Stomach (tissue), 9 donors: ENCODE measurements around the gene SVOPL. TPM values are rescaled to one million over a fixed set of nuclear protein-coding genes. Genes with fewer than 3 reads are reported as not detected.

Experiments used
- DNase-seq, 2 donors: peaks; one replicate each; pipeline versions ENCODE4 v3.0.0 to v3.0.0-alpha.2; 2013 to 2019
- H3K27ac ChIP-seq, 5 donors: fragments of 200-600 bp in 4 of 5; sonication (generic) in 4 of 5; one replicate each; pipeline ENCODE4 v1.5.1; 2013 to 2019; ENCODE audit warnings: mild to moderate bottlenecking in 1 of 5, moderate library complexity in 1 of 5
- H3K27me3 ChIP-seq, 3 donors: fragments of 200-600 bp; sonication (generic); one replicate each; pipeline ENCODE4 v1.5.1; 2017 to 2019; ENCODE audit warnings: mixed run types in 1 of 3
- H3K36me3 ChIP-seq, 4 donors: fragments of 200-600 bp; sonication (generic); 1 replicate in 3 of 4; 2 replicates in 1 of 4; pipeline ENCODE4 v1.5.1; 2016 to 2019
- H3K4me1 ChIP-seq, 4 donors: fragments of 200-600 bp; sonication (generic); one replicate each; pipeline ENCODE4 v1.5.1; 2016 to 2019
- H3K4me3 ChIP-seq, 4 donors: fragments of 200-600 bp; sonication (generic) in 3 of 4; one replicate each; pipeline ENCODE4 v1.5.1; 2016 to 2019; ENCODE audit warnings: mild to moderate bottlenecking in 1 of 4
- H3K9me3 ChIP-seq, 4 donors: fragments of 200-600 bp; sonication (generic); one replicate each; pipeline ENCODE4 v1.5.1; 2016 to 2019
- CTCF ChIP-seq, 7 experiments: fragments of 450-650 bp in 4 of 7; fragments of 200-600 bp in 3 of 7; sonication (generic) in 3 of 7; IDR thresholded peaks; one replicate each; pipeline ENCODE4 v1.5.1; 2016 to 2019; ENCODE audit warnings: antibody characterized with exemption in 7 of 7, control low read depth in 2 of 7, mild to moderate bottlenecking in 1 of 7
- EP300 ChIP-seq: sonication (generic); formaldehyde crosslinking; IDR thresholded peaks from one replicate; pipeline ENCODE4 v1.6.1; 2017; ENCODE audit warnings: antibody characterized with exemption
- POLR2A ChIP-seq, 4 donors: fragments of 450-650 bp; IDR thresholded peaks; one replicate each; pipeline ENCODE4 v1.6.1; 2016; ENCODE audit warnings: antibody characterized with exemption in 4 of 4, control low read depth in 2 of 4, mild to moderate bottlenecking in 1 of 4, moderate library complexity in 1 of 4
- POLR2AphosphoS5 ChIP-seq, 3 donors: sonication (generic); formaldehyde crosslinking; IDR thresholded peaks; one replicate each; pipeline ENCODE4 v1.6.1; 2016; ENCODE audit warnings: antibody characterized with exemption in 3 of 3
- WGBS, 5 donors: extraction: QIAGEN DNeasy Blood & Tissue Kit in 3 of 5; methylation state at CpG; one replicate each; pipeline versions ENCODE4 v1.1.5 to v1.1.7; 2013 to 2018; 5-methylcytosine and 5-hydroxymethylcytosine counted together
- intact Hi-C: fragments of 100-400 bp; cut with DNase I; formaldehyde crosslinking; loops from one replicate; pipeline ENCODE4 v1.15.1; 2023; ENCODE audit warnings: low total_unique reads
- polyA plus RNA-seq, 3 donors: library from polyadenylated mRNA; stranded (reverse); fragments of 200-250 nt; gene quantifications; one replicate each; pipeline ENCODE4 v1.2.3, GENCODE V29; 2013
- total RNA-seq, 5 donors: library from RNA; depleted of rRNA; stranded (reverse); fragments of >200 nt; gene quantifications; one replicate each; pipeline versions ENCODE4 v1.1.0 to v1.2.3, GENCODE V29; 2014 to 2016
- donor health status: healthy with polysubstance abuse.
- donor health status: Bipolar disorder and iron deficiency.
- donor health status: healthy.

The SVOPL gene
- total and polyA plus RNA-seq, 8 donors, result under 0.01 to 2.3 (median 0.13) TPM; not detected in 5

GRCh38 chr7:138565451-138566114 is 135.6 kb downstream of the SVOPL start:
- Histone ChIP-seq H3K36me3 (peaks cover 37 to 100% (median 100%) of the 10 kb centered on the region in 4 donors), H3K9me3 (peaks cover 26 to 61% (median 41%) of the 10 kb centered on the region in 4 donors)
- intact Hi-C loops, result no loop called here

GRCh38 chr7:138565071-138565450 is 136.1 kb downstream of the SVOPL start:
- H3K27me3 ChIP-seq, result no peaks in the 10 kb centered on the region
- H3K9me3 ChIP-seq, result peaks cover 26 to 66% (median 41%) of the 10 kb centered on the region in 4 donors
- H3K27ac ChIP-seq, result peak overlapping the region in 2 of 5 donors; percentile 1 to 76
- H3K4me1 ChIP-seq, result no peaks in the 10 kb centered on the region
- no peak overlapping the region for H3K4me3 ChIP-seq
- peaks cover 42 to 100% (median 100%) of the 10 kb centered on the region in 4 donors for H3K36me3 ChIP-seq
- 94 to 99% (median 96%) methylated on average over 8 of the region's 8 CpGs for WGBS, 5 donors
- no peak for DNase-seq
- intact Hi-C loops, result no loop called here
- TF ChIP-seq POLR2AphosphoS5 (IDR thresholded peaks at IDR 0.05) (no peak), CTCF (IDR thresholded peaks at IDR 0.05) (no peak)

More at GRCh38 chr7:138565451-138566114, 135.6 kb downstream of the SVOPL start:
- Histone ChIP-seq H3K4me1 (no peaks in the 10 kb centered on the region), H3K27me3 (no peaks in the 10 kb centered on the region), H3K27ac (peak overlapping the region in 1 of 5 donors; percentile 1), H3K4me3 (no peak overlapping the region)
- 95 to 98% (median 98%) methylated on average over 8 of the region's 8 CpGs for WGBS, 5 donors
- DNase-seq, result peak in 1 of 2 donors; percentile 21
- TF ChIP-seq POLR2A (IDR thresholded peaks at IDR 0.05) (no peak), POLR2AphosphoS5 (IDR thresholded peaks at IDR 0.05) (no peak), CTCF (IDR thresholded peaks at IDR 0.05) (no peak), EP300 (no peak)

- no peaks in the 10 kb centered on the region for H3K27me3 ChIP-seq
- DNase-seq, result peak; percentile 52 to 64
- H3K9me3 ChIP-seq, result peaks cover 26 to 73% (median 43%) of the 10 kb centered on the region in 4 donors
- WGBS, 5 donors, result 44 to 67% (median 57%) methylated on average over 5 of the region's 5 CpGs
- intact Hi-C loops, result no loop called here
- no peak for TF ChIP-seq EP300
- peak in 1 of 3 donors; percentile 18 for TF ChIP-seq POLR2AphosphoS5 (IDR thresholded peaks at IDR 0.05)
- peaks cover 49 to 100% (median 100%) of the 10 kb centered on the region in 4 donors for H3K36me3 ChIP-seq
- no peaks in the 10 kb centered on the region for H3K4me1 ChIP-seq
- peak overlapping the region in 4 of 5 donors; percentile 40 to 76 (median 55) for H3K27ac ChIP-seq
- H3K4me3 ChIP-seq, result no peak overlapping the region
Observed at GRCh38 chr7:138564365-138564764, 136.8 kb downstream of the SVOPL start.

- TF ChIP-seq EP300, result no peak
- no peak for TF ChIP-seq POLR2AphosphoS5 (IDR thresholded peaks at IDR 0.05)
- no peak for TF ChIP-seq POLR2A (IDR thresholded peaks at IDR 0.05)
- no peak for TF ChIP-seq CTCF (IDR thresholded peaks at IDR 0.05)
- no peak for DNase-seq
- Histone ChIP-seq H3K4me1 (no peaks in the 10 kb centered on the region), H3K36me3 (peaks cover 55 to 100% (median 100%) of the 10 kb centered on the region in 4 donors), H3K4me3 (no peak overlapping the region), H3K27me3 (no peaks in the 10 kb centered on the region), H3K9me3 (peaks cover 27 to 78% (median 46%) of the 10 kb centered on the region in 4 donors), H3K27ac (peak overlapping the region in 4 of 5 donors; percentile 40 to 76 (median 55))
- 61 to 86% (median 82%) methylated on average over 4 of the region's 4 CpGs for WGBS, 5 donors
- intact Hi-C loops, result no loop called here
Observed at GRCh38 chr7:138563808-138564207, 137.4 kb downstream of the SVOPL start.

- H3K36me3 ChIP-seq, result peaks cover 71 to 100% (median 100%) of the 10 kb centered on the region in 4 donors
- no peak for TF ChIP-seq EP300
- no peak for TF ChIP-seq POLR2A (IDR thresholded peaks at IDR 0.05)
- WGBS, 5 donors, result 97 to 99% (median 98%) methylated on average over 5 of the region's 5 CpGs
Observed at GRCh38 chr7:138559448-138559847, 141.7 kb downstream of the SVOPL start.

More at GRCh38 chr7:138559448-138559847, 141.7 kb downstream of the SVOPL start:
- H3K27me3 ChIP-seq, result no peaks in the 10 kb centered on the region
- intact Hi-C loops, result no loop called here
- H3K4me3 ChIP-seq, result no peak overlapping the region
- DNase-seq, result no peak
- H3K9me3 ChIP-seq, result peaks cover 30 to 94% (median 59%) of the 10 kb centered on the region in 4 donors
- H3K4me1 ChIP-seq, result no peaks in the 10 kb centered on the region
- no peak overlapping the region for H3K27ac ChIP-seq
